Spinal cord (tissue), 10 donors: ENCODE data around the gene MLXIPL. TPM values are rescaled to one million over a fixed set of nuclear protein-coding genes. Genes with fewer than 3 reads are reported as not detected.
"Not testable (repeated sequence)": the region's sequence is repeated elsewhere in the genome, so short reads cannot be mapped to it uniquely, and the experiment has no call there.

Experiments used
- DNase-seq, 6 donors: peaks; one replicate each; pipeline versions ENCODE4 v3.0.0 to v3.0.0-alpha.2; 2013 to 2015; ENCODE audit warnings: low spot score in 6 of 6, low read depth in 4 of 6
- H3K27ac ChIP-seq: one replicate; pipeline ENCODE4 v1.5.1; 2013; ENCODE audit warnings: low read depth, low read length, control low read depth
- H3K27me3 ChIP-seq: one replicate; pipeline ENCODE4 v1.6.1; 2013; ENCODE audit warnings: low read length; ENCODE audit not compliant: control insufficient read depth, insufficient read depth
- H3K36me3 ChIP-seq: one replicate; pipeline ENCODE4 v1.6.1; 2013; ENCODE audit warnings: low read length; ENCODE audit not compliant: control insufficient read depth, insufficient read depth
- H3K4me1 ChIP-seq: one replicate; pipeline ENCODE4 v1.6.1; 2013; ENCODE audit warnings: low read length; ENCODE audit not compliant: control insufficient read depth, insufficient read depth
- H3K4me3 ChIP-seq: one replicate; pipeline ENCODE4 v1.5.1; 2013; ENCODE audit warnings: low read depth, low read length, control low read depth
- H3K9me3 ChIP-seq: one replicate; pipeline ENCODE4 v1.6.1; 2013; ENCODE audit warnings: low read length; ENCODE audit not compliant: control insufficient read depth, insufficient read depth
- WGBS: methylation state at CpG from one replicate; pipeline ENCODE4 v1.1.5; 2013; ENCODE audit warnings: missing lambda C conversion rate; ENCODE audit not compliant: insufficient coverage; 5-methylcytosine and 5-hydroxymethylcytosine counted together
- polyA plus RNA-seq, 2 donors: library from polyadenylated mRNA; unstranded; fragments of 120-200 nt; gene quantifications; one replicate each; pipeline ENCODE4 v1.2.1, GENCODE V29; 2013; ENCODE audit not compliant: insufficient read length in 2 of 2
- total RNA-seq, 2 donors: library from RNA; depleted of rRNA in 1 of 2; stranded (reverse); fragments of 120-200 nt in 1 of 2; fragments of >200 nt in 1 of 2; gene quantifications; one replicate each; pipeline versions ENCODE4 v1.2.3 to v1.2.4, GENCODE V29; 2013 to 2014
- donor health status: healthy.

MLXIPL gene
- total and polyA plus RNA-seq, 4 donors: 0.55 to 4.4 (median 2.2) TPM

DNA sequence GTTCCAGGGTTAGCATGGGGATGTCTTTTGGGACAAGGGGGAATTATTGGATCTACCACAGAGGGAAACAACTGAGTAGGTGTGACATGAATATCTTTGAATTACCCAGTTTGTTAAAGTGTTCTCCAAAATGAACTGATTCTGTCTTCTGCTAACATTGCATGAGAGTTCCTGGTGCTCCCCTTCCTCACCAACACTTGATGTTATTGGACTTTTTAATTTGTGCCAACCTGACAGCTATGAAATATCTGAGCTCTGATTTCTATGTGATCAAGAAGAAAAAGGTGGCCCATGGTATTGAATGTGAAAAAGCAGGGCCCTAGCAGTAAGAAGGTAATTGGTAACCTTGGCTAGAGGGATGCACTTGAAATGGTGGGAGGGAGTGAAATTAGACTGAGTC lies 38.7 kb upstream of the MLXIPL start:
- no peak for DNase-seq
- no peaks in the 10 kb centered on the region for H3K27me3 ChIP-seq
- H3K9me3 ChIP-seq: peaks cover 1% of the 10 kb centered on the region
- no peak overlapping the region for H3K4me3 ChIP-seq
- no peaks in the 10 kb centered on the region for H3K36me3 ChIP-seq
- no peak overlapping the region for H3K27ac ChIP-seq
- H3K4me1 ChIP-seq: peaks cover 5% of the 10 kb centered on the region

DNA sequence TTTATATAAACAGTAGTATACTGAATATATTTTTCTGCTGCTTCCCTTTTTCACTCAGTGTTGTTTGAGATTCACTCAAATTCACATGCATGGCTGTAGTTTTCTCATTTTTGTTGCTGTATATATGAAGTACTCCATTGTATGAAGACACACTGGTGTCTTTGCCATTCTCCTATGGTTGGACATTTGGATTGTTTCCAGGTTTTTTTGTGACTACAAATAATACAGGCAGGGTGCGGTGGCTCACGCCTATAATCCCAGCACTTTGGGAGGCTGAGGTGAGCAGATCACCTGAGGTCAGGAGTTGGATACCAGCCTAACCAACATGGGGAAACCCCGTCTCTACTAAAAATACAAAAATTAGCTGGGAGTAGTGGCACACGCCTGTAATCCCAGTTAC lies 36.3 kb upstream of the MLXIPL start:
- H3K9me3 ChIP-seq, DNase-seq, H3K4me3 ChIP-seq, H3K27ac ChIP-seq, H3K4me1 ChIP-seq, H3K27me3 ChIP-seq, H3K36me3 ChIP-seq: not testable (repeated sequence)
- 100% methylated on average over 1 of the region's 4 CpGs for WGBS

DNA sequence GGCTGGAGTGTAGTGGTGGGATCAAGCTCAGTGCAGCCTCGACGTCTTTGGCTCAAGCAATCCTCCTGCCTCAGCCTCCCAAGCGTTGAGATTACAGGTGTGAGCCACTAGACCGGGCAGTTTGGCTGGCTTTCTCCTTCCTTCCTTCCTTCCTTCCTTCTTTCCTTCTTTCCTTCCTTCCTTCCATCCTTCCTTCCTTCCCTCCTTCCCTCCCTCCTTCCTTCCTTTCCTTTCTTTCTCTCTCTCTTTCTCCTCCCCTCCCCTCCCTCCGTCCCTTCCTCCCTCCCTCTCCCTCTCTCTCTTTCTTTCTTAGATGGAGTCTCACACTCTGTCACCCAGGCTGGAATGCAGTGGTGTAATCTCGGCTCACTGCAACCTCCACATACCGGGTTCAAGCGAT lies 35.7 kb upstream of the MLXIPL start:
- no peaks in the 10 kb centered on the region for H3K36me3 ChIP-seq
- DNase-seq: no peak
- H3K4me3 ChIP-seq: no peak overlapping the region
- WGBS: 79% methylated on average over 8 of the region's 8 CpGs
- H3K27me3 ChIP-seq: no peaks in the 10 kb centered on the region
- H3K9me3 ChIP-seq: peaks cover 1% of the 10 kb centered on the region
- H3K4me1 ChIP-seq: no peaks in the 10 kb centered on the region
- no peak overlapping the region for H3K27ac ChIP-seq

DNA sequence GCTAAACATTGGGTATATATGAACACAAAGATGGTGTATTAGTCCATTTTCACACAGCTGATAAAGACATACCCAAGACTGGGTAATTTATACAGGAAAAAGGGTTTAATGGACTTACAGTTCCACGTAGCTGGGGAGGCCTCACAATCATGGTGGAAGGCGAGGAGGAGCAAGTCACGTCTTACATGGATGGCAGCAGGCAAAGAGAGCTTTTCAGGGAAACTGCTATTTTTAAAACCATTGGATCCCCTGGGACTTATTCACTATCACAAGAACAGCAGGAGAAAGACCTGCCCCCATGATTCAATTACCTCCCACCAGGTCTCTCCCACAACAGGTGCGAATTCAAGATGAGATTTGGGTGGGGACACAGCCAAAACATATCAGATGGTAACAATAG lies 31.0 kb upstream of the MLXIPL start:
- 95% methylated on average over 2 of the region's 4 CpGs for WGBS
- H3K36me3 ChIP-seq, H3K27ac ChIP-seq, H3K4me3 ChIP-seq, H3K9me3 ChIP-seq, DNase-seq, H3K4me1 ChIP-seq, H3K27me3 ChIP-seq: not testable (repeated sequence)

- DNase-seq: no peak
- WGBS: 70% methylated on average over 4 of the region's 11 CpGs
- H3K27ac ChIP-seq: no peak overlapping the region
- peaks cover 6% of the 10 kb centered on the region for H3K4me1 ChIP-seq
- H3K4me3 ChIP-seq: no peak overlapping the region
- no peaks in the 10 kb centered on the region for H3K9me3 ChIP-seq
- H3K27me3 ChIP-seq: peaks cover 30% of the 10 kb centered on the region
- no peaks in the 10 kb centered on the region for H3K36me3 ChIP-seq
Observed at GRCh38 chr7:73652541-73652949, 28.2 kb upstream of the MLXIPL start.

- no peak overlapping the region for H3K27ac ChIP-seq
- no peaks in the 10 kb centered on the region for H3K9me3 ChIP-seq
- DNase-seq: no peak
- H3K4me1 ChIP-seq: peaks cover 11% of the 10 kb centered on the region
- H3K4me3 ChIP-seq: no peak overlapping the region
- no peaks in the 10 kb centered on the region for H3K36me3 ChIP-seq
- 57% methylated on average over 3 of the region's 5 CpGs for WGBS
- H3K27me3 ChIP-seq: peaks cover 50% of the 10 kb centered on the region
Observed at GRCh38 chr7:73650524-73650923, 26.2 kb upstream of the MLXIPL start.

DNA sequence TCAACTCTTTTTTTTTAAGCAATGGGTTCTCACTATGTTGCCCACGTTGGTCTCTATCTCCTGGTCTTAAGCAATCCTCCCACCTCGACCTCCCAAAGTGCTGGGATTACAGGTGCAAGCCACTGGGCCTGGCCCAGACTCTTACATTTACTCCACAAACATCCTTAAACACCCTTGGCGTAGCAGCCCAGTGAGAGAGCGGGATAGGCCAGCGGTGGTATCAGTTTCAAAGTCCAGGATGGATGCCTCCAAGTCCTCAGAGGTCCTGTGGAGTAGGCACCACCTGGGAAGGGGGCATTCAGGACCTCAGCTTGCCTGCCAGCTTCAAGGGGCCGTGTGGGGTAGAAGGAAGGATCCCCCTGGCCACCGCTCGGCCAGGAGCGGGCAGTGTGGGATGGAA lies 25.3 kb upstream of the MLXIPL start:
- Histone ChIP-seq H3K4me3 (no peak overlapping the region), H3K9me3 (no peaks in the 10 kb centered on the region), H3K27ac (no peak overlapping the region), H3K27me3 (peaks cover 52% of the 10 kb centered on the region), H3K4me1 (peaks cover 11% of the 10 kb centered on the region), H3K36me3 (no peaks in the 10 kb centered on the region)
- no peak for DNase-seq
- WGBS: 50% methylated on average over 5 of the region's 9 CpGs

GRCh38 chr7:73648593-73649332 lies 24.4 kb upstream of the MLXIPL start:
- no peak overlapping the region for H3K27ac ChIP-seq
- no peaks in the 10 kb centered on the region for H3K9me3 ChIP-seq
- no peak for DNase-seq
- peaks cover 11% of the 10 kb centered on the region for H3K4me1 ChIP-seq
- H3K4me3 ChIP-seq: no peak overlapping the region
- no peaks in the 10 kb centered on the region for H3K36me3 ChIP-seq
- peaks cover 52% of the 10 kb centered on the region for H3K27me3 ChIP-seq
- WGBS: 20% methylated on average over 1 of the region's 1 CpG

GRCh38 chr7:73647725-73648592 lies 23.6 kb upstream of the MLXIPL start:
- Histone ChIP-seq H3K4me1 (peaks cover 11% of the 10 kb centered on the region), H3K27ac (no peak overlapping the region), H3K27me3 (peaks cover 52% of the 10 kb centered on the region), H3K9me3 (no peaks in the 10 kb centered on the region), H3K4me3 (no peak overlapping the region), H3K36me3 (no peaks in the 10 kb centered on the region)
- under 1% methylated on average over 62 of the region's 62 CpGs for WGBS
- no peak for DNase-seq
